H9 (cell line): ENCODE results near the gene SLC33A1. TPM values are rescaled to one million over a fixed set of nuclear protein-coding genes. Genes with fewer than 3 reads are reported as not detected.

Experiments used
- DNase-seq: peaks from one replicate; pipeline ENCODE4 v3.0.0-alpha.2; 2017
- H2AFZ ChIP-seq: one replicate; pipeline ENCODE4 v1.6.1; 2013; ENCODE audit warnings: mild to moderate bottlenecking, low read length, control low read depth, moderate library complexity
- H2AK5ac ChIP-seq: 2 replicates; pipeline ENCODE4 v1.6.1; 2013; ENCODE audit warnings: low read length, control low read depth, mixed read lengths; ENCODE audit not compliant: insufficient read length
- H2BK120ac ChIP-seq: one replicate; pipeline ENCODE4 v1.6.1; 2013; ENCODE audit warnings: low read depth, mild to moderate bottlenecking, low read length, control low read depth, inconsistent platforms; ENCODE audit not compliant: poor library complexity, severe bottlenecking
- H2BK12ac ChIP-seq: 2 replicates; pipeline ENCODE4 v1.6.1; 2013; ENCODE audit warnings: low read length, control low read depth, mixed read lengths, low read depth; ENCODE audit not compliant: insufficient read length
- H2BK15ac ChIP-seq: 2 replicates; pipeline ENCODE4 v1.6.1; 2013; ENCODE audit warnings: low read depth, low read length, control low read depth
- H2BK20ac ChIP-seq: one replicate; pipeline ENCODE4 v1.6.1; 2013; ENCODE audit warnings: low read depth, mild to moderate bottlenecking, low read length, control low read depth, inconsistent platforms; ENCODE audit not compliant: poor library complexity, severe bottlenecking
- H2BK5ac ChIP-seq: 2 replicates; pipeline ENCODE4 v1.6.1; 2013; ENCODE audit warnings: low read length, control low read depth, mixed read lengths; ENCODE audit not compliant: insufficient read length
- H3K14ac ChIP-seq: 2 replicates; pipeline ENCODE4 v1.6.1; 2013; ENCODE audit warnings: low read length, control low read depth; ENCODE audit not compliant: insufficient read depth
- H3K18ac ChIP-seq: 2 replicates; pipeline ENCODE4 v1.6.1; 2013; ENCODE audit warnings: low read depth, mild to moderate bottlenecking, mixed read lengths, low read length, control low read depth; ENCODE audit not compliant: insufficient read length
- H3K23ac ChIP-seq: 2 replicates; pipeline ENCODE4 v1.6.1; 2013; ENCODE audit warnings: low read length, control low read depth, mixed read lengths, low read depth; ENCODE audit not compliant: insufficient read length
- H3K23me2 ChIP-seq: 2 replicates; pipeline ENCODE4 v1.6.1; 2013; ENCODE audit warnings: low read depth, mild to moderate bottlenecking, mixed read lengths, low read length, control low read depth; ENCODE audit not compliant: insufficient read length, poor library complexity, severe bottlenecking
- H3K27ac ChIP-seq: 2 replicates; pipeline ENCODE4 v1.5.1; 2013; ENCODE audit warnings: low read length, control low read depth, mixed read lengths, low read depth; ENCODE audit not compliant: insufficient read length
- H3K27me3 ChIP-seq: 2 replicates; pipeline ENCODE4 v1.6.1; 2013; ENCODE audit warnings: low read length, control low read depth, inconsistent platforms; ENCODE audit not compliant: insufficient read depth
- H3K4ac ChIP-seq: 2 replicates; pipeline ENCODE4 v1.6.1; 2013; ENCODE audit warnings: low read depth, mild to moderate bottlenecking, control low read depth, inconsistent platforms, low read length, moderate library complexity
- H3K4me1 ChIP-seq: 2 replicates; pipeline ENCODE4 v1.6.1; 2013; ENCODE audit warnings: low read length, control low read depth, inconsistent platforms; ENCODE audit not compliant: insufficient read depth
- H3K4me2 ChIP-seq: 2 replicates; pipeline ENCODE4 v1.6.1; 2013; ENCODE audit warnings: low read length, control low read depth, mixed read lengths; ENCODE audit not compliant: insufficient read length, insufficient read depth
- H3K56ac ChIP-seq: 2 replicates; pipeline ENCODE4 v1.6.1; 2013; ENCODE audit warnings: low read depth, mild to moderate bottlenecking, mixed read lengths, low read length, control low read depth; ENCODE audit not compliant: insufficient read length
- H3K79me1 ChIP-seq: 2 replicates; pipeline ENCODE4 v1.6.1; 2013; ENCODE audit warnings: low read depth, mild to moderate bottlenecking, moderate library complexity, low read length, control low read depth, inconsistent platforms; ENCODE audit not compliant: insufficient read depth, poor library complexity, severe bottlenecking
- H3K79me2 ChIP-seq: 2 replicates; pipeline ENCODE4 v1.6.1; 2013; ENCODE audit warnings: low read length, control low read depth, inconsistent platforms; ENCODE audit not compliant: insufficient read depth
- H3K9ac ChIP-seq: 2 replicates; pipeline ENCODE4 v1.6.1; 2013; ENCODE audit warnings: low read length, control low read depth, mixed read lengths; ENCODE audit not compliant: insufficient read length; ENCODE audit errors: extremely low read depth
- H3K9me3 ChIP-seq: one replicate; pipeline ENCODE4 v1.6.1; 2013; ENCODE audit warnings: low read depth, low read length, inconsistent platforms; ENCODE audit not compliant: control insufficient read depth
- H3T11ph ChIP-seq: one replicate; pipeline ENCODE4 v1.6.1; 2013; ENCODE audit warnings: mild to moderate bottlenecking, low read length, control low read depth, inconsistent platforms
- H4K20me1 ChIP-seq: one replicate; pipeline ENCODE4 v1.6.1; 2013; ENCODE audit not compliant: control insufficient read depth, insufficient read length, insufficient read depth
- H4K5ac ChIP-seq: 2 replicates; pipeline ENCODE4 v1.6.1; 2013; ENCODE audit warnings: low read depth, mild to moderate bottlenecking, mixed read lengths, low read length, control low read depth; ENCODE audit not compliant: insufficient read length
- H4K8ac ChIP-seq: replicated peaks from 2 replicates; pipeline ENCODE4 v1.6.1; 2013; ENCODE audit warnings: low read length, control low read depth, mixed read lengths, low read depth; ENCODE audit not compliant: insufficient read length
- H4K91ac ChIP-seq: 2 replicates; pipeline ENCODE4 v1.6.1; 2013; ENCODE audit warnings: low read depth, mild to moderate bottlenecking, moderate library complexity, mixed read lengths, low read length, control low read depth; ENCODE audit not compliant: insufficient read length
- H3K27ac Mint-ChIP-seq, 3 experiments: 2 replicates in 2 of 3; 3 replicates in 1 of 3; pipeline ENCODE4 v1.8.0; 2020 to 2021; ENCODE audit warnings: mixed read lengths in 3 of 3, mild to moderate bottlenecking in 1 of 3, moderate library complexity in 1 of 3
- H3K27me3 Mint-ChIP-seq: 2 replicates; pipeline ENCODE4 v1.8.0; 2021; ENCODE audit warnings: low read depth, mild to moderate bottlenecking, moderate library complexity, mixed read lengths
- H3K36me3 Mint-ChIP-seq, 3 experiments: 2 replicates in 2 of 3; 3 replicates in 1 of 3; pipeline ENCODE4 v1.8.0; 2020 to 2021; ENCODE audit warnings: low read depth in 3 of 3, mixed read lengths in 3 of 3; ENCODE audit not compliant: insufficient read depth in 1 of 3
- H3K4me1 Mint-ChIP-seq, 2 experiments: 2 replicates each; pipeline ENCODE4 v1.8.0; 2020; ENCODE audit warnings: mixed read lengths in 2 of 2
- H3K4me3 Mint-ChIP-seq, 2 experiments: 2 replicates in 1 of 2; 3 replicates in 1 of 2; pipeline ENCODE4 v1.8.0; 2020 to 2021; ENCODE audit warnings: mild to moderate bottlenecking in 2 of 2, mixed read lengths in 2 of 2, moderate library complexity in 1 of 2
- H3K9me3 Mint-ChIP-seq, 2 experiments: 2 replicates in 1 of 2; 3 replicates in 1 of 2; pipeline ENCODE4 v1.8.0; 2020; ENCODE audit warnings: mild to moderate bottlenecking in 2 of 2, mixed read lengths in 2 of 2, moderate library complexity in 1 of 2
- CTCF ChIP-seq: fragments of 200-600 bp; sonication (generic); conservative IDR thresholded peaks from 3 replicates; pipeline ENCODE4 v1.8.0; 2021; ENCODE audit warnings: antibody characterized with exemption, mild to moderate bottlenecking
- WGBS: extraction: QIAGEN DNeasy Blood & Tissue Kit; methylation state at CpG from one replicate; pipeline ENCODE4 v1.1.7; 2013; ENCODE audit warnings: missing lambda C conversion rate, low lambda C conversion rate, mixed read lengths; ENCODE audit not compliant: insufficient read length; ENCODE audit errors: extremely low coverage; 5-methylcytosine and 5-hydroxymethylcytosine counted together
- total RNA-seq: library from RNA; stranded (reverse); gene quantifications from 2 replicates; pipeline ENCODE4 v1.2.1, GENCODE V29; 2021

SLC33A1 gene
- total RNA-seq, 1 experiment from 2014 or later: 15.0 TPM

DNA sequence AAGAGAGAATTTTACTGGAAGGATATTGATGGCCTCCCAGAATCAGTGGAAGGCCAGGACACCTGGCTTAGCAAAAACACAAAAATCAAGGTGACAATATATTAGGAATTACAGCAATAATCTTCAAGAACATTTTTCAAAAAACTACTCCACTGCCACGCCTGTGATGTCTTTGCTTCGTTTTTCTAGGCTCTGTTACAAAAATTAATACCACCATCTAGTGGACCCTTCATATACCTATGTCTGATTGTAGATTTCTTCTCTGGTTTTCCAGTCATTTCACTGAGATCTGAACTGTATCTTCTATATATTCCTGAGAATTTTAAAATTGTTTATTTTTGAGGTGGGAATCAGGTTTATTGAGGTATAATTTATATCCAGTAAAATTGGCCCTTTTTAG, 5.6 kb upstream of the SLC33A1 start:
- no peak for DNase-seq
- Histone ChIP-seq H3K23ac (no peak overlapping the region), H3K27ac (no peak overlapping the region), H2BK12ac (no peak overlapping the region), H4K20me1 (no peaks in the 10 kb centered on the region), H2BK20ac (no peak overlapping the region), H3K4me1 (no peaks in the 10 kb centered on the region), H3K14ac (no peak overlapping the region), H3K79me1 (no peaks in the 10 kb centered on the region), H3K27me3 (no peaks in the 10 kb centered on the region), H4K8ac (no peak overlapping the region), H3K4me2 (no peak overlapping the region), H4K91ac (no peak overlapping the region), H3K79me2 (no peaks in the 10 kb centered on the region), H3K18ac (no peak overlapping the region), H3K4ac (no peak overlapping the region), H2AK5ac (no peak overlapping the region), H3K56ac (no peak overlapping the region), H2BK5ac (no peak overlapping the region), H2BK120ac (no peak overlapping the region), H3K9me3 (no peaks in the 10 kb centered on the region), H2BK15ac (no peak overlapping the region), H3T11ph (no peak overlapping the region), H3K9ac (no peak overlapping the region), H4K5ac (no peak overlapping the region), H2AFZ (no peak overlapping the region), H3K23me2 (peaks cover 4% of the 10 kb centered on the region)
- Mint-ChIP-seq H3K4me1 (peaks cover 1 to 2% of the 10 kb centered on the region in 2 experiments), H3K9me3 (peaks cover 3 to 4% of the 10 kb centered on the region in 2 experiments; a peak in 3 of 5 replicates), H3K27me3 (peaks cover 7% of the 10 kb centered on the region), H3K36me3 (peaks cover 0 to 5% (median 0%) of the 10 kb centered on the region in 3 experiments; a peak in 2 of 7 replicates), H3K27ac (no peak overlapping the region), H3K4me3 (no peak overlapping the region)
- TF ChIP-seq CTCF: 0 out of 3 replicates have a peak, but pooled peaks have one; percentile 12
- whole genome bisulfite sequencing: no CpG with 5 or more reads among the region's 2 CpGs
